Fibroblast of peridontal ligament (primary cell): ENCODE data around the gene DIMT1.

Experiments used
- DNase-seq: peaks from one replicate; pipeline ENCODE4 v3.0.0-alpha.2; 2010; ENCODE audit errors: extremely low read depth

DIMT1 gene

DNA sequence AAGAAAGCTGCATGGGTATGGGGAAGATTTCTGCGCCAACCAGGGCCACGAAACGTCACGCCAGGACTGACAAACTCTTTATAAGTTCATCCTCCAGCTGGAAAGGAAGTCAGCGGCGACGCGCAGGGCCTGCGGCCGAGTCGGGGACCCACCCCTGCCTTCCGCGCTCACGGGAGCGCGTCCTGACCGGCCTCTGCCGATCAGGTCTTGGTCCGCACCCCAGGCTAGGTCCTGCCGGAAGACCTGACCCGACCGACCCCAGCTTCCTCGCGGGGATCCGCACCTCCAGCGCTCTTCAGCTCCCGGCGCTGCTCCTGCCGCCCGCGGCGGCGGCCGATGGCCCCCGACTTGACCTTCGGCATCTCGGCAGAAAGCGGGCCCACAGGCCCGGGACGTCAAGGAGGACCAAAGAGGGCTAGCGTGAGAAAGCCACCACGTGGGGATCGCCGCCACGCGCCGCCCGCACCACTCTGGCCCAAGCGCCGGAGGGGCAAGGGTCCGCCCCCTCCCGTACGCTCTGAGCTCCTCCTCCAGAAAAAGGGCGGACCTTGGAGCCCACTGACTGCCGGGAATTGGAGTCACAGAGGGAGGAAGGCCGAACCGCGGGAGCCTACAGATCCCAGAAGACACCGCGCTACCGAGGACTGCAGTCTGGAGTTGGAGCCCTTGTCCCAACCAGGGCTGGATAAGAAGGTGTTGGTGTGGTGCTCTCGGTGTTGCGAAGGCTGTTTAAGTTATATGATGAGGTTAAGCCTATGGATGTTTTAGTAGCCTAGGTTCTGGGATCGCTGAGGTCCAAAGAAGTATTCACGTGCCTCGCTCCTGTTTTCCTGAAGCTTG lies at the start of gene DIMT1:
Gene DIMT1 (minus strand): TSS at position 495 of the 840 bp plus-strand sequence. CDS start 133 bp downstream, at position 362.
- DNase-seq: peak; percentile 97

GRCh38 chr5:62450259-62450658 lies 46.6 kb upstream of the DIMT1 start:
- DNase-seq: no peak

GRCh38 chr5:62448528-62448927 lies 44.8 kb upstream of the DIMT1 start:
- no peak for DNase-seq

- DNase-seq: no peak
Measured at GRCh38 chr5:62432621-62433064, 28.9 kb upstream of the DIMT1 start.

DNA sequence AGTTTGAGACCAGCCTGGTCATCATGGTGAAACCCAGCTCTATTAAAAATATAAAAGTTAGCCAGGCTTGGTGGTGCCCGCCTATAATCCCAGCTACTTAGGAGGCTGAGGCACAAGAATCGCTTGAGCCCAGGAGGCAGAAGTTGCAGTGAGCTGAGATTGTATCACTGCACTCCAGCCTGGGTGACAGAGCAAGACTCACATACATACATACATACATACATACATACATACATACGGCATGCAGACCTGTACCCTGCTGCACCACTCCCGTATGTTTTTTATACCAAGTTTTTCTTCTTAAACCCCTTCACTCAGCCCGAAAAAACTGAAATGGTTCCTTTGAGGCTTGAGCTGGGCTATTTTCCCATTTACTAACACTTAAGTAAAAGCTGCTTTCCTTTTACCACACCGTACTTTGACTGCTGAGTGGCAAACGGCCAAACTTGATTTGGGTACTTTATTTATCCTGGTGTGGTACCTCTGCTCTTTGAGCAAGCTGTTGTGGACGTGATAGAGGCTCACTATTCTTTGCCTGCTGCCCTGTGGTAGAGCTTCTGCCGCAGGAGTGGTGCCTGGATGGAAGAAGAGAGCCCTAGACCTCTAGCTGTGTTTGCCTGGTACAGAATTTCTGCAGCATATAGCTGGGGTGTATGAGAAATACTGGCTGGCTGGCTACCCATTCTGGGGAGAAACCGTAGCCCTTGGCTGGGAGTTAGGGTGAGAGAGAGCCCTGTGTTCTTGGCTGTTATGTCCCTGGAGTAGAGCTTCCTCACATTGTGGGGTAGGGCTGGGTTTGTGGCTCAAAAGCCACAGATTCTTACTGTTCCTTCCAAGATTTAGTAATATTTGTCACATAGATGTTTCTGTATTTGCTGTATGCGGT lies 28.3 kb upstream of the DIMT1 start:
- DNase-seq: peak; percentile 8

DNA sequence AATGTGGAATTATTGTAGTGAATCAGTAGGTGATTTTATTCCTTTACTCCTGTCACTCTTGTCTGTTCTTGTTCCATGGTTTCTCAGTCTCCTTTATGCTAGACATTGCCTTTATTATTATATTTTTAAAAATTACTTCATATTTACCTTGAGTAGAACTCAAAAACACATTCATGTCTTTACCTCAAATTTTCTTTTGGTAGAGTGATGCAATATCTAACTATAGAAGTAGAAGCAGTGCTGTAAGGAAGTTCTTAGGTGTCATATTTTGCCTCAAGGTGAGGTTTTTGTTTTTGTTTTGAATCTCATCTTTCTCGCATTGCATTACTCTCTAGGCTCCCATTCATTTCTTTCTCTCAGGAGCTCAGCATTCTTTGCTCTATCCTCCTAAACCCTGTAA lies 21.1 kb upstream of the DIMT1 start:
- DNase-seq: no peak

DNA sequence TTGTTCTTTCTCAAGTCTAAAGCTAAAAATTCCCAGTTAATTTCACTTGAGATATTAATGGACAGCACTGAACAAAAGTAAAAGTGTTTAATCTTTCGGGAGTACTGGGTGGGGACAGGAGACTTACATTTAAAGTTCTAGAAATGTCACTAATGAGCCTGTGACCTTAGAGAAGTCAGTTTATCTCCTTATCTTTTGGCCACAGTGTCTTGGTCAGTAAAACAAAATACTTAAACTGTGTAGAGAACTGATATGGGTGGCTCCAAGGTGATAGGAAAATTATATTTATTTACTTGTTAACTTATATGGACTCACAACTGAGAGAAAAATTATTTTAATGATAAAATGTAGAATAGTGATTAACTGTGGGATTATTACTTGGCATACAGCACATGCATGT lies 17.7 kb upstream of the DIMT1 start:
- DNase-seq: no peak

- no peak for DNase-seq
Measured at GRCh38 chr5:62419609-62420008, 15.9 kb upstream of the DIMT1 start.

- no peak for DNase-seq
Measured at GRCh38 chr5:62418462-62419076, 14.9 kb upstream of the DIMT1 start.

DNA sequence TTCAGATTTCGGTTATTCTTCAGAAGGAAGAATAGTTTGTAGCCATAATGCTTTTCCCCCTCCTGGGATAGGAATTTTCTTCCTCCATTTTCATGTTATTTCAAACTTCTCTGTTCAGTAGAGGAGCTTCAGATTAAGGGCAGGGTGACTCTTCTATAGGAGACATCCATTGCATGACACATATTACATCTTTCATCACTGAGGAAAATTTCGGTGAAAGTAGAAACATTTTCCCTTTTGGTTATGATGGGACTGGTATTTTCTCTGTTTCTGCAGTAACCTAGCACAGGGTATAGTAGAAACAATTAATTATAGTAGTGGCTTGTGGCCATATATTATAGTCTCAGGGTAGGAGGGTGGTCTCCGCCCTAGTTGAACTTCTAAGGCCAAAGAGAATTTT lies 10.0 kb upstream of the DIMT1 start:
- no peak for DNase-seq

GRCh38 chr5:62412549-62413329 lies 9.0 kb upstream of the DIMT1 start, which contains the start of gene IPO11:
IPO11 (plus strand) TSS chr5:62412763; CDS start chr5:62437280, 24,517 bp downstream.
- peak; percentile 99 for DNase-seq

GRCh38 chr5:62395210-62395950 lies 8.3 kb downstream of the DIMT1 start:
- DNase-seq: peak; percentile 50

GRCh38 chr5:62386824-62387223 lies 16.9 kb downstream of the DIMT1 start:
- DNase-seq: peak; percentile 70

- DNase-seq: no peak
Measured at GRCh38 chr5:62385816-62386400, 17.8 kb downstream of the DIMT1 start.

GRCh38 chr5:62385131-62385530 lies 18.6 kb downstream of the DIMT1 start:
- peak; percentile 23 for DNase-seq

GRCh38 chr5:62376064-62376463 lies 27.6 kb downstream of the DIMT1 start:
- no peak for DNase-seq

DNA sequence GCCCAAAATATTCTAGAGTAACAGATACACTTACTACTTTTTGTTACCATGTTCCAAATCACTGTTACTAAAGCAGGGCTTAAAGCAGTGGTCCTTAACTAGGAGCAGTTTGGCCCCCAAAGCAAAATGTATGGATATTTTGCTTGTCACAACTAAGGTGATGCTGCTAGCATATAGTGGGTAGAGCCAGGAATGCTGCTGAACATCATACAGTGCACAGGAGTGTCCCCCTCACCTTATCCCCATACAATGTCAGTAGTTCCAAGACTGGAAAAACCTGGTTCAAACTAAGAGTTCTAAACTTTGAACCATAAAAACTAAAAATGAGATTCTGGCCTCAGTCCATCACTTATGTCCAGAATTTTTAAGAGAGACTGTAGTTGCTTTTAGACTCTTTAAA lies 28.1 kb downstream of the DIMT1 start:
- no peak for DNase-seq

- DNase-seq: no peak
Measured at GRCh38 chr5:62374090-62374489, 29.6 kb downstream of the DIMT1 start.

GRCh38 chr5:62373382-62373781 lies 30.3 kb downstream of the DIMT1 start:
- DNase-seq: no peak

- DNase-seq: no peak
Measured at GRCh38 chr5:62372600-62372999, 31.1 kb downstream of the DIMT1 start.
